Posterior cingulate gyrus (tissue), 11 donors: ENCODE data around the gene PAM.
"Not testable (repeated sequence)": the region's sequence is repeated elsewhere in the genome, so short reads cannot be mapped to it uniquely, and the experiment has no call there.

Experiments
- DNase-seq, 10 donors: peaks; one replicate each; pipeline versions ENCODE4 v3.0.0 to v3.0.0-alpha.2; 2020 to 2021; ENCODE audit warnings: mixed read lengths in 3 of 10
- intact Hi-C: fragments of 100-400 bp; cut with DNase I; formaldehyde crosslinking; loops from one replicate; pipeline ENCODE4 v1.15.1; 2023

PAM gene

GRCh38 chr5:102886586-102886985, 131.5 kb downstream of the PAM start:
- no peak for DNase-seq
- intact Hi-C loops: no loop called here

- no peak for DNase-seq
Measured at GRCh38 chr5:102888483-102888882, 133.4 kb downstream of the PAM start.

GRCh38 chr5:102889033-102889432, 133.9 kb downstream of the PAM start:
- DNase-seq: no peak
- intact Hi-C loops: no loop called here

More at GRCh38 chr5:102888483-102888882, 133.4 kb downstream of the PAM start:
- intact Hi-C loops: no loop called here

- no peak for DNase-seq
- intact Hi-C loops: no loop called here
Measured at GRCh38 chr5:102890133-102890532, 135.0 kb downstream of the PAM start.

- intact Hi-C loops: no loop called here
- DNase-seq: no peak
Measured at GRCh38 chr5:102891175-102891574, 136.1 kb downstream of the PAM start.

GRCh38 chr5:102893942-102894341, 138.8 kb downstream of the PAM start:
- intact Hi-C loops: no loop called here
- no peak for DNase-seq

GRCh38 chr5:102895234-102895633, 140.1 kb downstream of the PAM start:
- no peak for DNase-seq
- intact Hi-C loops: no loop called here

GRCh38 chr5:102895976-102896375, 140.9 kb downstream of the PAM start:
- no peak for DNase-seq
- intact Hi-C loops: no loop called here

- no peak for DNase-seq
- intact Hi-C loops: no loop called here
Measured at GRCh38 chr5:102901424-102902134, 146.5 kb downstream of the PAM start.

- no peak for DNase-seq
- intact Hi-C loops: no loop called here
Measured at GRCh38 chr5:102902135-102902448, 147.0 kb downstream of the PAM start.

- DNase-seq: no peak
- intact Hi-C loops: no loop called here
Measured at GRCh38 chr5:102902647-102903046, 147.5 kb downstream of the PAM start.

GRCh38 chr5:102903074-102903871, 148.2 kb downstream of the PAM start:
- DNase-seq: no peak

GRCh38 chr5:102905056-102905455, 150.0 kb downstream of the PAM start:
- intact Hi-C loops: no loop called here
- no peak for DNase-seq

More at GRCh38 chr5:102903074-102903871, 148.2 kb downstream of the PAM start:
- intact Hi-C loops: no loop called here

- DNase-seq, intact Hi-C loops: not testable (repeated sequence)
Measured at GRCh38 chr5:102907099-102907498, 152.0 kb downstream of the PAM start.

- peak in 1 of 10 donors; percentile 51 for DNase-seq
- intact Hi-C loops: no loop called here
Measured at GRCh38 chr5:102910240-102911226, 155.4 kb downstream of the PAM start.

GRCh38 chr5:102911973-102912372, 156.9 kb downstream of the PAM start:
- intact Hi-C loops: no loop called here
- DNase-seq: no peak

- intact Hi-C loops: no loop called here
- no peak for DNase-seq
Measured at GRCh38 chr5:102916109-102916508, 161.0 kb downstream of the PAM start.

GRCh38 chr5:102918986-102919610, 164.0 kb downstream of the PAM start:
- no peak for DNase-seq
- intact Hi-C loops: no loop called here

GRCh38 chr5:102920762-102921161, 165.7 kb downstream of the PAM start:
- intact Hi-C loops: no loop called here
- no peak for DNase-seq

- no peak for DNase-seq
- intact Hi-C loops: no loop called here
Measured at GRCh38 chr5:102921341-102922044, 166.4 kb downstream of the PAM start.
